Measurements from ENCODE around the gene ZNF821.
"Not testable (repeated sequence)": the region's sequence is repeated elsewhere in the genome, so short reads cannot be mapped to it uniquely, and the experiment has no call there.

Gene ZNF821

DNA sequence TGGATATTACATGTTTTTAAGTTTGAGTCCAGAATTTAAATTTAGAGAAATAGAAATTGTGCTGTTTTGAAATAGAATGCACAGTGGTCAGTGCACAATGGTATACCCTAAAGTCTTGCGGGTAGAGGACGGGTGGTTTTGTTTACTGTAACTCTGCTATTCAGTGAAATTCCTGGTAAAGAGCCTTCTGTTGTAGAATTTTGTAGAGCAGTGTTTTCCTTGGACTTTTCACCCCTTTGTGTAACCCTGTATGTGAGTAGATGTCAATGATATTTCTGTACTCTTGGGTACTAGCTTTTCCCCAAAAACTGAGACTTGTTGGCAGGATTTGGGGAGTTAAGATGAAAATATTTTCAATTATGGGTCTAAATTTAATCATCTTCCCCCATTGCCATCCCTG is 30.8 kb upstream of the ZNF821 start:
- no peaks in the 10 kb centered on the region for H3K9me2 ChIP-seq (replicated peaks; ENCODE audit: low read depth, low read length)
- peaks cover 96% of the 10 kb centered on the region for H4K20me1 ChIP-seq (ENCODE audit: insufficient read depth, low read length, poor library complexity, severe bottlenecking)
- H3K4me3 ChIP-seq (ENCODE audit: low read length, poor library complexity, severe bottlenecking) = no peak overlapping the region
- no peaks in the 10 kb centered on the region for H3F3A ChIP-seq (ENCODE audit: low read depth)
- no peaks in the 10 kb centered on the region; the same call in 1 of the 2 replicates for H3K9me3 ChIP-seq (ENCODE audit: insufficient read depth, low read depth, low read length)
- H3K4me1 ChIP-seq (ENCODE audit: insufficient read depth, low read length, poor library complexity, severe bottlenecking) = no peaks in the 10 kb centered on the region
- no peak overlapping the region for H3K4me2 ChIP-seq (ENCODE audit: low read depth, low read length, poor library complexity, severe bottlenecking)
- TF ChIP-seq, protein P1, sequence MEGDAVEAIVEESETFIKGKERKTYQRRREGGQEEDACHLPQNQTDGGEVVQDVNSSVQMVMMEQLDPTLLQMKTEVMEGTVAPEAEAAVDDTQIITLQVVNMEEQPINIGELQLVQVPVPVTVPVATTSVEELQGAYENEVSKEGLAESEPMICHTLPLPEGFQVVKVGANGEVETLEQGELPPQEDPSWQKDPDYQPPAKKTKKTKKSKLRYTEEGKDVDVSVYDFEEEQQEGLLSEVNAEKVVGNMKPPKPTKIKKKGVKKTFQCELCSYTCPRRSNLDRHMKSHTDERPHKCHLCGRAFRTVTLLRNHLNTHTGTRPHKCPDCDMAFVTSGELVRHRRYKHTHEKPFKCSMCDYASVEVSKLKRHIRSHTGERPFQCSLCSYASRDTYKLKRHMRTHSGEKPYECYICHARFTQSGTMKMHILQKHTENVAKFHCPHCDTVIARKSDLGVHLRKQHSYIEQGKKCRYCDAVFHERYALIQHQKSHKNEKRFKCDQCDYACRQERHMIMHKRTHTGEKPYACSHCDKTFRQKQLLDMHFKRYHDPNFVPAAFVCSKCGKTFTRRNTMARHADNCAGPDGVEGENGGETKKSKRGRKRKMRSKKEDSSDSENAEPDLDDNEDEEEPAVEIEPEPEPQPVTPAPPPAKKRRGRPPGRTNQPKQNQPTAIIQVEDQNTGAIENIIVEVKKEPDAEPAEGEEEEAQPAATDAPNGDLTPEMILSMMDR (conservative IDR thresholded peaks at IDR 0.05; ENCODE audit: low read length) = no peak
- TF ChIP-seq EZH2phosphoT487 (IDR thresholded peaks at IDR 0.05; ENCODE audit: borderline replicate concordance) = no peak
- no peak overlapping the region for H2AFZ ChIP-seq (ENCODE audit: low read length)
- peaks cover 58% of the 10 kb centered on the region for H3K36me3 ChIP-seq (ENCODE audit: insufficient read depth, low read length)
- peaks cover 98% of the 10 kb centered on the region for H3K79me2 ChIP-seq (ENCODE audit: insufficient read depth, low read length)
- no peak overlapping the region for H3K9ac ChIP-seq (ENCODE audit: low read depth, low read length, poor library complexity, severe bottlenecking)
- H3K27me3 ChIP-seq (ENCODE audit: insufficient read depth, low read length, poor library complexity, severe bottlenecking) = no peaks in the 10 kb centered on the region

DNA sequence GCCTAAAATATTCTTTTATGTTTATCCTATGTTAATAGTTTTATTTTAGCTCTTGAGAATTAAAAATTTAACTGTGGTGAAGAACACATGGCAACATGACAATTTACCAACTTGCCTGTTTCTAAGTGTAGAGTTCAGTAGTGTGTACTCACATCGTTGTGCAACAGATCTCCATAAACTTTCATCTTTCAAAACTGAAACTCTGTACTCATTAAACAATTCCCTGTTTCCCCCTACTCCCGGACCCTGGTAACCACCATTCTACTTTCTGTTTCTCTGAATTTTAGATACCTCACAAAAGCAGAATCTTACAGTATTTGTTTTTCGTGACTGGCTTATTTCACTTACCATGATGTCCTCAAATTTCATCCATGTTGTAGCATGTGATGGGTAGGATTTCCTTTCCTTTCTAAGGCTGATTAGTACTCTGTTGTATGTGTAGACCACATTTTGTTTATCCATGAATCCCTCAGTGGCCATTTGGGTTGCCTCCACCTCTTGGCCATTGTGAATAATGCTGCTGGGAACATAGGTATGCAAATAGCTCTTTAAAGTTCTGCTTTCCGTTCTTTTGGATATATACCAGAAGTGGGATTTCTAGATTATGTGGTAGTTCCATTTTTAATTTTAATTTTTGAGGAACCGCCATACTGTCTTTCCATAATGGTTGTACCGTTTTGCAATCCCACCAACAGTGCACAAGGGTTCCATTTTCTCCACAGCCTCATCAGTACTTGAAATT is 28.7 kb upstream of the ZNF821 start:
- peaks cover 49% of the 10 kb centered on the region; the same call in 1 of the 2 replicates for H3K36me3 ChIP-seq (ENCODE audit: insufficient read depth, low read length)
- peaks cover 100% of the 10 kb centered on the region for H3K79me2 ChIP-seq (ENCODE audit: insufficient read depth, low read length)
- H3K9me3 ChIP-seq (ENCODE audit: insufficient read depth, low read depth, low read length) = no peaks in the 10 kb centered on the region
- H3K27me3 ChIP-seq (ENCODE audit: insufficient read depth, low read length, poor library complexity, severe bottlenecking) = no peaks in the 10 kb centered on the region
- no peak overlapping the region for H3K9ac ChIP-seq (ENCODE audit: low read depth, low read length, poor library complexity, severe bottlenecking)
- no peaks in the 10 kb centered on the region for H3F3A ChIP-seq (ENCODE audit: low read depth)
- no peak overlapping the region for H3K4me3 ChIP-seq (ENCODE audit: low read length, poor library complexity, severe bottlenecking)
- no peak overlapping the region for H2AFZ ChIP-seq (ENCODE audit: low read length)
- H3K4me1 ChIP-seq (ENCODE audit: insufficient read depth, low read length, poor library complexity, severe bottlenecking) = no peaks in the 10 kb centered on the region
- TF ChIP-seq EZH2phosphoT487 (IDR thresholded peaks at IDR 0.05; ENCODE audit: borderline replicate concordance) = no peak
- TF ChIP-seq, protein P1 (conservative IDR thresholded peaks at IDR 0.05; ENCODE audit: low read length) = no peak
- no peaks in the 10 kb centered on the region for H3K9me2 ChIP-seq (replicated peaks; ENCODE audit: low read depth, low read length)
- no peak overlapping the region for H3K4me2 ChIP-seq (ENCODE audit: low read depth, low read length, poor library complexity, severe bottlenecking)
- peaks cover 95% of the 10 kb centered on the region for H4K20me1 ChIP-seq (ENCODE audit: insufficient read depth, low read length, poor library complexity, severe bottlenecking)

DNA sequence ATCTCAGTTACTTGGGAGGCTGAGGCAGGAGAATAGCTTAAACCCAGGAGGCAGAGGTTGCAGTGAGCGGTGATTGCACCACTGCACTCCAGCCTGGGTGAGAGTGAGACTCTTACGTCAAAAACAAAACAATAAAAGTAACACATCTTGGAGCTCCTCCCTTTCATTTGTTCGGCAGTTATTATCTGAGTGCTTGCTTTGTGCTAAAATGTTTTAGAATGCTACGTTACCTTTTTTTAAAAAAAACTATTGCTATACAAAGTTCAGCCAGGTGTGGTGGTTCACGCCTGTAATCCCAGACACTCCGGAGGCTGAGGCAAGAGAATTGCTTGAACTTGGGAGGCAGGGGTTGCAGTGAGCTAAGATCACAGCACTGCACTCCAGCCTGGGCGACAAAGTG is 27.1 kb upstream of the ZNF821 start:
- no peak overlapping the region for H3K9ac ChIP-seq (ENCODE audit: low read depth, low read length, poor library complexity, severe bottlenecking)
- no peak overlapping the region for H3K4me2 ChIP-seq (ENCODE audit: low read depth, low read length, poor library complexity, severe bottlenecking)
- TF ChIP-seq, protein P1 (conservative IDR thresholded peaks at IDR 0.05; ENCODE audit: low read length) = no peak
- no peak for TF ChIP-seq EZH2phosphoT487 (IDR thresholded peaks at IDR 0.05; ENCODE audit: borderline replicate concordance)
- no peak overlapping the region for H2AFZ ChIP-seq (ENCODE audit: low read length)
- peaks cover 33% of the 10 kb centered on the region; the same call in 1 of the 2 replicates for H3K36me3 ChIP-seq (ENCODE audit: insufficient read depth, low read length)
- H3K79me2 ChIP-seq (ENCODE audit: insufficient read depth, low read length) = peaks cover 100% of the 10 kb centered on the region
- no peaks in the 10 kb centered on the region for H3K9me2 ChIP-seq (replicated peaks; ENCODE audit: low read depth, low read length)
- H4K20me1 ChIP-seq (ENCODE audit: insufficient read depth, low read length, poor library complexity, severe bottlenecking) = peaks cover 95% of the 10 kb centered on the region
- no peak overlapping the region for H3K4me3 ChIP-seq (ENCODE audit: low read length, poor library complexity, severe bottlenecking)
- no peaks in the 10 kb centered on the region for H3K9me3 ChIP-seq (ENCODE audit: insufficient read depth, low read depth, low read length)
- no peaks in the 10 kb centered on the region for H3K27me3 ChIP-seq (ENCODE audit: insufficient read depth, low read length, poor library complexity, severe bottlenecking)
- H3K4me1 ChIP-seq (ENCODE audit: insufficient read depth, low read length, poor library complexity, severe bottlenecking) = peaks cover 8% of the 10 kb centered on the region
- H3F3A ChIP-seq (ENCODE audit: low read depth) = no peaks in the 10 kb centered on the region

DNA sequence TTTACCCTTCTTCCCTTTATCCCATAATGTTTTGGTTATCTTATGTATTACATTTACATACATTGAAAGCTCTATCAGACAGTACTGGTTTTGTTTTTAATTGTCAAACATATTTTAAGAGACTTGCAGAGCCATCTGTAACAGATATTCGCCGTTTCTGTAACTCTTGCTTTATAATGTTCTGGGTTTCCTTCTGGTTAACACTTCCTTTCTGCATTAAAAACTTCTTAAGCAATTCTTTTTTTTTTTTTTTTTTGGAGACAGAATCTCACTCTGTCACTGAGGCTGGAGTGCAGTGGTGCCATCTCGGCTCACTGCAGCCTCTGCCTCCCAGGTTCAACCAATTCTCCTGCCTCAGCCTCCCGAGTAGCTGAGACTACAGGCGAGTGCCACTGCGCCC is 21.8 kb upstream of the ZNF821 start:
- H3K9ac ChIP-seq (ENCODE audit: low read depth, low read length, poor library complexity, severe bottlenecking); H2AFZ ChIP-seq (ENCODE audit: low read length); H3F3A ChIP-seq (ENCODE audit: low read depth); H3K9me2 ChIP-seq (replicated peaks; ENCODE audit: low read depth, low read length); H3K9me3 ChIP-seq (ENCODE audit: insufficient read depth, low read depth, low read length); H3K27me3 ChIP-seq (ENCODE audit: insufficient read depth, low read length, poor library complexity, severe bottlenecking): not testable (repeated sequence)
- Histone ChIP-seq H4K20me1 (ENCODE audit: insufficient read depth, low read length, poor library complexity, severe bottlenecking) (peaks cover 97% of the 10 kb centered on the region), H3K36me3 (ENCODE audit: insufficient read depth, low read length) (peaks cover 12% of the 10 kb centered on the region; the same call in 1 of the 2 replicates), H3K4me3 (ENCODE audit: low read length, poor library complexity, severe bottlenecking) (peak overlapping the region; percentile 62), H3K4me2 (ENCODE audit: low read depth, low read length, poor library complexity, severe bottlenecking) (peak overlapping the region; percentile 58), H3K4me1 (ENCODE audit: insufficient read depth, low read length, poor library complexity, severe bottlenecking) (peaks cover 43% of the 10 kb centered on the region), H3K79me2 (ENCODE audit: insufficient read depth, low read length) (peaks cover 100% of the 10 kb centered on the region)

All from Loucy (cell line).